ENCODE data around the gene CRACDL. TPM values are rescaled to one million over a fixed set of nuclear protein-coding genes. Genes with fewer than 3 reads are reported as not detected.

Gene CRACDL
- total RNA-seq, 3 donors from 2014 or later, result 8.0 to 18.1 (median 17.8) TPM

GRCh38 chr2:98924038-98924830 lies 11.8 kb downstream of the CRACDL start:
- Histone ChIP-seq H3K36me3 (ENCODE audit: low read depth) (no peaks in the 10 kb centered on the region), H3K9me3 (no peaks in the 10 kb centered on the region), H3K4me3 (no peak overlapping the region), H3K4me1 (ENCODE audit: low read depth) (no peaks in the 10 kb centered on the region)
- TF ChIP-seq, protein P1, sequence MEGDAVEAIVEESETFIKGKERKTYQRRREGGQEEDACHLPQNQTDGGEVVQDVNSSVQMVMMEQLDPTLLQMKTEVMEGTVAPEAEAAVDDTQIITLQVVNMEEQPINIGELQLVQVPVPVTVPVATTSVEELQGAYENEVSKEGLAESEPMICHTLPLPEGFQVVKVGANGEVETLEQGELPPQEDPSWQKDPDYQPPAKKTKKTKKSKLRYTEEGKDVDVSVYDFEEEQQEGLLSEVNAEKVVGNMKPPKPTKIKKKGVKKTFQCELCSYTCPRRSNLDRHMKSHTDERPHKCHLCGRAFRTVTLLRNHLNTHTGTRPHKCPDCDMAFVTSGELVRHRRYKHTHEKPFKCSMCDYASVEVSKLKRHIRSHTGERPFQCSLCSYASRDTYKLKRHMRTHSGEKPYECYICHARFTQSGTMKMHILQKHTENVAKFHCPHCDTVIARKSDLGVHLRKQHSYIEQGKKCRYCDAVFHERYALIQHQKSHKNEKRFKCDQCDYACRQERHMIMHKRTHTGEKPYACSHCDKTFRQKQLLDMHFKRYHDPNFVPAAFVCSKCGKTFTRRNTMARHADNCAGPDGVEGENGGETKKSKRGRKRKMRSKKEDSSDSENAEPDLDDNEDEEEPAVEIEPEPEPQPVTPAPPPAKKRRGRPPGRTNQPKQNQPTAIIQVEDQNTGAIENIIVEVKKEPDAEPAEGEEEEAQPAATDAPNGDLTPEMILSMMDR (IDR thresholded peaks at IDR 0.05), result no peak
- ATAC-seq (no peak), DNase-seq (no peak)
- intact Hi-C loops (cut with DNase I, micrococcal nuclease), result no loop called here

DNA sequence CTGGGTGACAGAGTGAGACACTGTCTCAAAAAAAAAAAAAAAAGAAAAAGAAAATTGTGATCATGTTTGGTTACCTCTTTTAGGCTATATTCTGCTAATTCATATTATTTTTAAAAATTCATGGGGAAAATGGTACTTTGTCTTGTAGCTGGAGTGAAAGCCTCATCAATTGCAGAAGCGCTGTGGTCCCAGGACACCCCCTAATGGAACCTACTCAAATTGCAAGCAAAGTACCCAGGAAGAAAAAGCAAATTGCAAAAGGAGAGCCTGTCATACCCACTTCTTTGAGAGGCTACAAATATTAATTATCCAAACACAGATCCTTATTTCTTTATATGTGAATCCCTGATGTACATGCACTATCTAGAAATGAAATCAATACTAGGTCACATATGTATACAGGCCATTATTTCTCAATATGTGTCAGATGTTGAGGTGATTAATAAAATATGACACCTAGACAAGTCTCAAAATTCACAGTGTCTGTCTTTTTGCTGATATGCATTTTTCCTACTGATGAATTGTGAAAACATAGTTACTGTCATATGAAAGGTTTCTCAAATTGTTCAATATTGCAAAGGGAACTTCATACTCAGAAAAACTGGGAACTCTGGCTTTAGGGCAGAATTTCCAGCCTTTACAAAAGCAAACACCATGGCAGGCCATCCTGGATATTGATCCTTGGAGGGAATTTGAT lies 12.6 kb downstream of the CRACDL start:
- intact Hi-C loops (cut with DNase I, micrococcal nuclease), result no loop called here
- no peak for DNase-seq
- Histone ChIP-seq H3K36me3 (ENCODE audit: low read depth) (no peaks in the 10 kb centered on the region), H3K4me1 (ENCODE audit: low read depth) (no peaks in the 10 kb centered on the region), H3K4me3 (no peak overlapping the region), H3K9me3 (no peaks in the 10 kb centered on the region)
- no peak for ATAC-seq
- TF ChIP-seq, protein P1 (IDR thresholded peaks at IDR 0.05), result no peak

DNA sequence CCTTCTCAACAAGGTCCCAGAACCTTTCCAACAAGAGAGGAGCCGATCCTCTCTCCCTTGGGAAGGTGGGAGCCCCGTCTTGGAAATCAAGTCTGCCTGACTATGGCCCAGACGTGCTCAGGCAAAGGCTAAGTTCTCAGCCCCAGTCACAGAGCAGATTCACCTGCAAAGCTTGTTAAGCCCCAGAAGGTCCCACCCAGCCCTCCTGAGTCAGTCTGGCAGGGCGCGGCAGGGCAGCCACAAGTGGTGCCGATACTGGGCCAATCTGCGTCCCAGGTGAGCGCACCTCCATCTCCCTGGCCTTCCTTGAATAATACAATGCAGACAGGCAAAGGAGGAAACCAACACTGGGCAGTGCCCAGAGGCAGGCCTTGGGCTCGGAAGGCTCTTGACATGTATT lies 15.0 kb downstream of the CRACDL start:
- ATAC-seq, result no peak
- no peaks in the 10 kb centered on the region for H3K4me1 ChIP-seq (ENCODE audit: low read depth)
- intact Hi-C loops (cut with DNase I, micrococcal nuclease), result no loop called here
- H3K9me3 ChIP-seq, result no peaks in the 10 kb centered on the region
- no peaks in the 10 kb centered on the region for H3K36me3 ChIP-seq (ENCODE audit: low read depth)
- H3K4me3 ChIP-seq, result no peak overlapping the region
- no peak for DNase-seq
- TF ChIP-seq, protein P1 (IDR thresholded peaks at IDR 0.05), result no peak

- intact Hi-C loops (cut with DNase I, micrococcal nuclease), result no loop called here
- Histone ChIP-seq H3K36me3 (ENCODE audit: low read depth) (no peaks in the 10 kb centered on the region), H3K4me1 (ENCODE audit: low read depth) (no peaks in the 10 kb centered on the region), H3K9me3 (no peaks in the 10 kb centered on the region), H3K4me3 (no peak overlapping the region)
- TF ChIP-seq, protein P1 (IDR thresholded peaks at IDR 0.05), result no peak
- DNase-seq (no peak), ATAC-seq (no peak)
Measured at GRCh38 chr2:98917031-98917471, 19.0 kb downstream of the CRACDL start.

- TF ChIP-seq, protein P1 (IDR thresholded peaks at IDR 0.05), result no peak
- Histone ChIP-seq H3K4me3 (no peak overlapping the region), H3K9me3 (no peaks in the 10 kb centered on the region), H3K4me1 (ENCODE audit: low read depth) (no peaks in the 10 kb centered on the region), H3K36me3 (ENCODE audit: low read depth) (no peaks in the 10 kb centered on the region)
- no peak for DNase-seq
- intact Hi-C loops (cut with DNase I, micrococcal nuclease), result no loop called here
- ATAC-seq, result no peak
Measured at GRCh38 chr2:98915751-98916358, 20.2 kb downstream of the CRACDL start.
